DOHH2 (cell line): Measurements from ENCODE around the gene HLA-DPB1.

Experiments used
- H3F3A ChIP-seq: fragments of 200-600 bp; sonication (generic), shearing (Covaris generic); 2 replicates; pipeline ENCODE4 v1.6.0; 2016; ENCODE audit warnings: antibody characterized with exemption, mild to moderate bottlenecking; ENCODE audit not compliant: control insufficient read depth, insufficient read depth
- H3K27ac ChIP-seq: fragments of 200-600 bp; sonication (generic); 2 replicates; pipeline ENCODE4 v1.5.1; 2014; ENCODE audit warnings: low read depth, mild to moderate bottlenecking, low read length, moderate library complexity
- H3K27me3 ChIP-seq: fragments of 200-600 bp; sonication (generic); 2 replicates; pipeline ENCODE4 v1.6.1; 2014; ENCODE audit warnings: mild to moderate bottlenecking, low read length, mixed read lengths; ENCODE audit not compliant: control insufficient read depth
- H3K36me3 ChIP-seq: fragments of 200-600 bp; sonication (generic); 2 replicates; pipeline ENCODE4 v1.6.1; 2014; ENCODE audit warnings: mild to moderate bottlenecking, low read length, moderate library complexity, mixed read lengths; ENCODE audit not compliant: control insufficient read depth
- H3K4me1 ChIP-seq: fragments of 200-600 bp; sonication (generic); 2 replicates; pipeline ENCODE4 v1.6.1; 2014; ENCODE audit warnings: mild to moderate bottlenecking, low read length, mixed read lengths; ENCODE audit not compliant: control insufficient read depth
- H3K4me2 ChIP-seq: fragments of 200-600 bp; sonication (generic); 2 replicates; pipeline ENCODE4 v1.6.0; 2014; ENCODE audit warnings: mild to moderate bottlenecking, low read length, moderate library complexity
- H3K4me3 ChIP-seq: fragments of 200-600 bp; sonication (generic); 2 replicates; pipeline ENCODE4 v1.5.1; 2014; ENCODE audit warnings: mild to moderate bottlenecking, low read length, mixed read lengths
- H3K79me2 ChIP-seq: fragments of 200-600 bp; sonication (generic); 2 replicates; pipeline ENCODE4 v1.6.1; 2014; ENCODE audit warnings: mild to moderate bottlenecking, low read length, mixed read lengths; ENCODE audit not compliant: control insufficient read depth
- H3K9me2 ChIP-seq: fragments of 200-600 bp; sonication (generic); replicated peaks from 2 replicates; pipeline ENCODE4 v1.6.1; 2014; ENCODE audit warnings: mild to moderate bottlenecking, low read length, mixed read lengths; ENCODE audit not compliant: control insufficient read depth
- H3K9me3 ChIP-seq: fragments of 200-600 bp; sonication (generic); 2 replicates; pipeline ENCODE4 v1.6.1; 2014; ENCODE audit warnings: antibody characterized with exemption, low read length, mixed read lengths; ENCODE audit not compliant: control insufficient read depth, insufficient read depth
- H4K20me1 ChIP-seq: fragments of 200-600 bp; sonication (generic); 2 replicates; pipeline ENCODE4 v1.6.0; 2014; ENCODE audit warnings: low read depth, mild to moderate bottlenecking, antibody characterized with exemption, low read length, moderate library complexity; ENCODE audit not compliant: control insufficient read depth, insufficient read depth
- EZH2phosphoT487 ChIP-seq: fragments of 200-600 bp; sonication (generic); IDR thresholded peaks from 2 replicates; pipeline ENCODE4 v1.6.1; 2017; ENCODE audit warnings: borderline replicate concordance, mild to moderate bottlenecking, antibody characterized with exemption, low read length, moderate library complexity, mixed read lengths
- TF ChIP-seq, protein P1 (sequence below): fragments of 200-600 bp; sonication (generic); IDR thresholded peaks from one replicate; pipeline ENCODE4 v1.5.1; 2014; ENCODE audit warnings: antibody characterized with exemption, mild to moderate bottlenecking, low read depth, low read length; ENCODE audit not compliant: poor library complexity, severe bottlenecking

Gene HLA-DPB1

DNA sequence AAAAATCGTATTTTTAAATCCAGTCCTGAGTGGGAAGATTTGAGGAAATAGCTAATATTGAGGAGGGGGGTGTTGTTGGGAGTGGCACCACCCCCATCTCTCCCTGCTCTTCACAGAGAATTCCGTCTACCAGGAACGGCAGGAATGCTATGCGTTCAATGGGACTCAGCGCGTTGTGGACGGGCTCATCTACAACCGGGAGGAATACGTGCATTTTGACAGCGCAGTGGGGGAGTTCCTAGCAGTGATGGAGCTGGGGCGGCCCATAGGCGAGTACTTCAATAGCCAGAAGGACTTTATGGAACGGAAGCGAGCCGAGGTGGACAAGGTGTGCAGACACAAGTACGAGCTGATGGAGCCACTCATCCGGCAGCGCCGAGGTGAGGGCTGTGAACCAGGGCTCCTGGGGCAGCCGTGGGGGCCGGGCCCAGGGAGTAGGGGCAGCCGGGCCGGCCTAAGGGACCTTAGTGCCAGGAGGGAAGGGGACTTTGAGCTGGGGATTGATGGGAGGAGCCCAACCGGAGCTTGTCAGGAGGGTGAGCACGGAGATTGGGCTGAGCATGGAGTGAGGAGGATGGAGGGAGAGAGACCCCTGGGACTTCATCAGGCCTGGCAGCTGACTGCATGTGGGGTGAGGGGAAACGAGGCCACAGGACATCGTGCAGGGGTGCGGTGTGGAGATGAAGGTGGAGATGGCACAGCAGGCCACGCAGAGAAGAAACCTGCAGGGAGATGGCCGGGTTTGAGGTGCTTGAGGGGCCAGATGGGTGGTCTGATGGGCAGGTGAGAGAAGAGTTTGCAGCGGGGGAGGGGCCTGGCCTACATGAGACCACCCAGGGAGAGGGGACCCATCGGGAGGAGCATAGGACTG lies 41.3 kb downstream of the HLA-DPB1 start:
- H3K9me2 ChIP-seq: no peaks in the 10 kb centered on the region
- H3K36me3 ChIP-seq: no peaks in the 10 kb centered on the region
- H3K9me3 ChIP-seq: no peaks in the 10 kb centered on the region
- no peaks in the 10 kb centered on the region for H3K79me2 ChIP-seq
- TF ChIP-seq EZH2phosphoT487: no peak
- TF ChIP-seq, protein P1, sequence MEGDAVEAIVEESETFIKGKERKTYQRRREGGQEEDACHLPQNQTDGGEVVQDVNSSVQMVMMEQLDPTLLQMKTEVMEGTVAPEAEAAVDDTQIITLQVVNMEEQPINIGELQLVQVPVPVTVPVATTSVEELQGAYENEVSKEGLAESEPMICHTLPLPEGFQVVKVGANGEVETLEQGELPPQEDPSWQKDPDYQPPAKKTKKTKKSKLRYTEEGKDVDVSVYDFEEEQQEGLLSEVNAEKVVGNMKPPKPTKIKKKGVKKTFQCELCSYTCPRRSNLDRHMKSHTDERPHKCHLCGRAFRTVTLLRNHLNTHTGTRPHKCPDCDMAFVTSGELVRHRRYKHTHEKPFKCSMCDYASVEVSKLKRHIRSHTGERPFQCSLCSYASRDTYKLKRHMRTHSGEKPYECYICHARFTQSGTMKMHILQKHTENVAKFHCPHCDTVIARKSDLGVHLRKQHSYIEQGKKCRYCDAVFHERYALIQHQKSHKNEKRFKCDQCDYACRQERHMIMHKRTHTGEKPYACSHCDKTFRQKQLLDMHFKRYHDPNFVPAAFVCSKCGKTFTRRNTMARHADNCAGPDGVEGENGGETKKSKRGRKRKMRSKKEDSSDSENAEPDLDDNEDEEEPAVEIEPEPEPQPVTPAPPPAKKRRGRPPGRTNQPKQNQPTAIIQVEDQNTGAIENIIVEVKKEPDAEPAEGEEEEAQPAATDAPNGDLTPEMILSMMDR: no peak
- no peaks in the 10 kb centered on the region for H4K20me1 ChIP-seq
- H3K27ac ChIP-seq: no peak overlapping the region
- H3K4me1 ChIP-seq: peaks cover 35% of the 10 kb centered on the region
- H3K4me3 ChIP-seq: no peak overlapping the region
- H3K27me3 ChIP-seq: peaks cover 15% of the 10 kb centered on the region
- no peak overlapping the region for H3K4me2 ChIP-seq
- H3F3A ChIP-seq: peaks cover 5% of the 10 kb centered on the region; the same call in 1 of the 2 replicates

DNA sequence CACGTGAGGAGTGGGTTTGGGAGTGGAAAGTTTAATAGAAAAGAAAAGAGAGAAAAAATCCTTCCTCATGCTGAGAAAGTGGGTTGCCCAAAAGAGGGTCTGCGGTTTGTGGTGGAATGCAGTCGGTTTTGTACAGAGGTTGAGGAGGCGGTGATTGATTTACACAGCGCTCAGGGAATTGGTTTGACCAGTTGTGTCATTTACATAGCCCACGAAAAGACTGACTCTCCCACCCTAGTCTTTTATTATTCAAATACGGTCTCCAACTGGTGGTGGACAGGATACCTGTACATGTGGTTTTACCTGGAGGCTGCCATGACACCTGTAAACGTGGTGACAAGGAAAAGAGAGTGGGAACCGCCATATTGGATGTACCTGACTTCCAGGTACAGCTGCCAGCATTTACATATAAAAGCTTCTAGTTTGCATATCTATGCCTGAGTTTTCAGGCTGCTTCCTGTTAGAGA lies 42.1 kb downstream of the HLA-DPB1 start:
- TF ChIP-seq, protein P1: no peak
- TF ChIP-seq EZH2phosphoT487: no peak
- Histone ChIP-seq H3K9me2 (no peaks in the 10 kb centered on the region), H4K20me1 (no peaks in the 10 kb centered on the region), H3K36me3 (no peaks in the 10 kb centered on the region), H3K4me2 (no peak overlapping the region), H3K9me3 (no peaks in the 10 kb centered on the region), H3K27me3 (peaks cover 15% of the 10 kb centered on the region), H3K27ac (no peak overlapping the region), H3K79me2 (no peaks in the 10 kb centered on the region), H3K4me1 (peaks cover 29% of the 10 kb centered on the region), H3K4me3 (no peak overlapping the region), H3F3A (peaks cover 5% of the 10 kb centered on the region; the same call in 1 of the 2 replicates)

DNA sequence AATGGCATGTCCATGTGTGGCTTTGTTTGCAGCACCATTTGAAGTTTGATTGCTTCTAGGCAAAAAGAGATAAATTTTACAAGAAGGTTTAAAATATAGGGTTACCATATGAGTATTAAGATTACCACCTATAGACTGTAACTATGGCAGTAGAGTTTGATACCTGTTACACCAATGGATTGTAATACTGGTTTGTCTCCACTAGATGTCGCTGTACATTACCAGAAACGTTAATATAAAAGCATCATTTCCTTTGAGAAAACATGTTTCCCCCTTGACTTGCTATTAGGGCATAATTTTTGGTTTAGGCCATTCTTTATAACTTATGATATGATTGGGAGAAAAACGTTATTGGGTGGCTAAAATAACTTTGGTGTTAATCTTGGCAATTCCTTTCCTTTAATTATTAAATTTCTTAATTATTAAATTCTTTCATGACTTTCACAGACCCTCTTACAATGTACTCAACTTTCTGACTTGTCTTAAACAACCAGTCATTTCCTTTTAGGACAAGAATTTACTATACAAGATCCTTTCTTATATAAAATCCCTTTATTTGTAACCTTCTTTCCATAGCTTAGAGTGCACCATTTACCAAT lies 42.8 kb downstream of the HLA-DPB1 start:
- no peaks in the 10 kb centered on the region for H3K79me2 ChIP-seq
- no peak overlapping the region for H3K4me3 ChIP-seq
- H3F3A ChIP-seq: peaks cover 5% of the 10 kb centered on the region; the same call in 1 of the 2 replicates
- H3K27ac ChIP-seq: no peak overlapping the region
- no peak overlapping the region for H3K4me2 ChIP-seq
- no peaks in the 10 kb centered on the region for H3K9me2 ChIP-seq
- H3K4me1 ChIP-seq: peaks cover 21% of the 10 kb centered on the region
- peaks cover 12% of the 10 kb centered on the region for H3K27me3 ChIP-seq
- peaks cover 5% of the 10 kb centered on the region; the same call in 1 of the 2 replicates for H3K9me3 ChIP-seq
- H3K36me3 ChIP-seq: no peaks in the 10 kb centered on the region
- TF ChIP-seq EZH2phosphoT487: no peak
- TF ChIP-seq, protein P1: peak; percentile 64
- H4K20me1 ChIP-seq: no peaks in the 10 kb centered on the region
